ENCODE measurements around the gene NAGK.

GRCh38 chr2:71067567-71068217 lies 756 bp upstream of the NAGK start:
- TF ChIP-seq CTCF (IDR thresholded peaks at IDR 0.05) (no peak), POLR2A (IDR thresholded peaks at IDR 0.05) (no peak), POLR2AphosphoS5 (IDR thresholded peaks at IDR 0.05) (no peak)

Data from breast epithelium (tissue), 3 donors.